BLaER1 (cell line): ENCODE measurements around the gene DMKN.

Experiments used
- H3K27ac ChIP-seq: shearing (Covaris generic); formaldehyde crosslinking; 2 replicates; pipeline ENCODE4 v1.8.1; 2022
- H3K27me3 ChIP-seq: shearing (Covaris generic); formaldehyde crosslinking; 2 replicates; pipeline ENCODE4 v1.8.1; 2022
- H3K36me3 ChIP-seq: shearing (Covaris generic); formaldehyde crosslinking; 2 replicates; pipeline ENCODE4 v1.8.1; 2022
- H3K4me1 ChIP-seq: shearing (Covaris generic); formaldehyde crosslinking; 2 replicates; pipeline ENCODE4 v1.8.1; 2022
- H3K4me2 ChIP-seq: shearing (Covaris generic); formaldehyde crosslinking; 2 replicates; pipeline ENCODE4 v1.8.1; 2022
- H3K4me3 ChIP-seq: shearing (Covaris generic); formaldehyde crosslinking; 2 replicates; pipeline ENCODE4 v1.8.1; 2022
- H3K9ac ChIP-seq: shearing (Covaris generic); formaldehyde crosslinking; 2 replicates; pipeline ENCODE4 v1.8.1; 2022
- H3K9me3 ChIP-seq: shearing (Covaris generic); formaldehyde crosslinking; 2 replicates; pipeline ENCODE4 v1.8.1; 2022
- H4K20me1 ChIP-seq: shearing (Covaris generic); formaldehyde crosslinking; 2 replicates; pipeline ENCODE4 v1.8.1; 2022
- Cebpa-rat ChIP-seq: shearing (Covaris generic); IDR thresholded peaks from 2 replicates; pipeline ENCODE4 v1.8.1; 2022

DMKN gene

DNA sequence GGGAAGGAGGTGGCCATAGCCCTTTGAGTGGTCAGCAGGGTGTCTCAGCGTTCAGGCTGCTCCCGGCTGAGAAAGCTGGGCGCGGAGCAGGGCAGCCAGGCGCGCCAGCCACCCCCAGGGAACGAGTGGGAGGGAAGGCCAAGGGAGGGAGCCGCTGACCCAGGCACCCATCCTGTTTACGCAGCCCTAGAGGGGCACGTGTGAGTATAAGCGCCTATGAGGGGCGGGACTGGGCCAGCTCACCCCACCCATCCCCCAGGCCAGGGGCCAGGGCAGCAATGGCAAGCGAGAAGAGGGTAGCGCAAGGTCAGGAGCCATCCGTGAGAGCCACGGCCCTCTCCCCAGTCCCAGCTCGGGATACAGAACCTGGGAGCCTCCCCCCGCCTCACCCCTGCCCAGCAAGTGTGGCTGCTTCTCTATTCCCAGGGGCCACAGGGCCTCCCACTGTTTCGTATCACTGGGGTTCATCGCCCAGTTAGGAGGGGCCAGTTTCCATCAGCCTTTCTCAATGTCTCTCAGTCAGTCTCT lies 897 bp upstream of the DMKN start:
- Histone ChIP-seq H3K4me2 (no peak overlapping the region), H3K4me3 (no peak overlapping the region), H4K20me1 (no peaks in the 10 kb centered on the region; the same call in 1 of the 2 replicates), H3K27me3 (peaks cover 23% of the 10 kb centered on the region), H3K36me3 (no peaks in the 10 kb centered on the region), H3K9ac (no peak overlapping the region), H3K27ac (no peak overlapping the region), H3K4me1 (peaks cover 17% of the 10 kb centered on the region), H3K9me3 (no peaks in the 10 kb centered on the region)
- TF ChIP-seq Cebpa-rat = no peak

DNA sequence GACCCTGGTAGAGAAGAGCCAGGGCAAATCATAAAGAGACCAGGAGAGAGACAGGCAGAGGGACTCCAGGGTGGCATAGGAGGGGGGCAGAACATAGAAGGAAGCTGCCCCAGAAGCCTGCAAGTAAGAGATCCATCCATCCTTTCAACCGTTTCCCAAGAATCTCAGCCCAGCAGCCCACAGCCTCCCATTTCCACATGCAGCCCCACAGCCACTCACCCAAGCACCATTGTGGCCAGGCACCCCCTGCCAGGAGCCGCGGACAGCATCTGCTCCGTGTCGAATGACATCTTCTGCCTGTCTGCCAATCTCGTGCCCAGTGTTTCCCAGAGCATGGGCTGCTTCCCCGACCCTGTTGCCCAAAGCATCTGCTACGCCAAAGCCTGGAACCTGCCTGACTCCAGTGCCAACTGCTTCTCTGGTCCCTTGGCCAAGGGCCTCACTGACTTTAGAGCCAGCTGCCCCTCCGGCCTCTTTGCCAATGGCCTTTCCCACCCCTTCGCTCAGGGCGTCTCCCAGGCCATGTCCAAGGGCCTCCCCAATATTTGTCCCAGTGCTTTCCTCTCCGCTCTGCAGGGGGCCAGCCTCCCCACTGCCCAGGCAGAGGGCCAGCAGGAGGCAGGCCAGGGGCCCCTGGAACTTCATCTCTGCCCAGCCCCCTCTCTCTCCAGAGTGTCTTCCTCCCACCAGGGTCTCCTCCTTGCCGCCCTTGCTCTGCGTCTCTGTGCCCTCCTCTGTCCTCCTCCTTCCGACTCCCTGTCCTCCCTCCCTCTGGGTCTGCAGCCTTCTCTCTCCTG lies 420 bp downstream of the DMKN start:
- peaks cover 17% of the 10 kb centered on the region for H3K4me1 ChIP-seq
- no peaks in the 10 kb centered on the region; the same call in 1 of the 2 replicates for H4K20me1 ChIP-seq
- no peak for TF ChIP-seq Cebpa-rat
- H3K27ac ChIP-seq = no peak overlapping the region
- H3K4me2 ChIP-seq = no peak overlapping the region
- H3K4me3 ChIP-seq = no peak overlapping the region
- H3K27me3 ChIP-seq = peaks cover 36% of the 10 kb centered on the region
- no peak overlapping the region for H3K9ac ChIP-seq
- no peaks in the 10 kb centered on the region for H3K9me3 ChIP-seq
- H3K36me3 ChIP-seq = no peaks in the 10 kb centered on the region

- Histone ChIP-seq H3K4me1 (peaks cover 17% of the 10 kb centered on the region), H3K9ac (no peak overlapping the region), H3K27me3 (peaks cover 52% of the 10 kb centered on the region), H3K9me3 (no peaks in the 10 kb centered on the region), H3K4me2 (no peak overlapping the region), H3K27ac (no peak overlapping the region), H3K36me3 (no peaks in the 10 kb centered on the region), H4K20me1 (no peaks in the 10 kb centered on the region; the same call in 1 of the 2 replicates), H3K4me3 (no peak overlapping the region)
- TF ChIP-seq Cebpa-rat = no peak
These were observed 2.1 kb downstream of the DMKN start for GRCh38 chr19:35511337-35511736.

DNA sequence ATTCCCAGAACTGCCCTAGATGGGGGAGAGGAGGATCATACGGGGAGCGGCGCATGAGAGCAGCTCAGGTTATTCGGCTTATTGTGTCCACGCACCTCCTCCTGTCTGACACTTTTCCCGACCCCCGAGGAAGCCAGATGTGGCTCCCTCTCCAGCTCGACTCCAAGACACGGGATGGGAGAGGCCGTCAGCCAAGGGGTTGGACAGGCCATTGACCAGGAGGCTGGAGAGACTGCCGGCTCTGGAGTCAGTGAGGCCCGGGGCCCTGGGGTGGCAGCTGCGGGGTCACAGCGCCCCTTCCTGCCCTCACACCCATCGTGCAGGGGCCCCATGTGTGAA lies 2.9 kb downstream of the DMKN start:
- Histone ChIP-seq H3K9me3 (no peaks in the 10 kb centered on the region), H3K27me3 (peaks cover 59% of the 10 kb centered on the region), H3K9ac (no peak overlapping the region), H3K36me3 (no peaks in the 10 kb centered on the region), H4K20me1 (no peaks in the 10 kb centered on the region; the same call in 1 of the 2 replicates), H3K4me2 (peak overlapping the region; percentile 46), H3K4me1 (peaks cover 17% of the 10 kb centered on the region), H3K4me3 (no peak overlapping the region), H3K27ac (no peak overlapping the region)
- TF ChIP-seq Cebpa-rat = no peak

DNA sequence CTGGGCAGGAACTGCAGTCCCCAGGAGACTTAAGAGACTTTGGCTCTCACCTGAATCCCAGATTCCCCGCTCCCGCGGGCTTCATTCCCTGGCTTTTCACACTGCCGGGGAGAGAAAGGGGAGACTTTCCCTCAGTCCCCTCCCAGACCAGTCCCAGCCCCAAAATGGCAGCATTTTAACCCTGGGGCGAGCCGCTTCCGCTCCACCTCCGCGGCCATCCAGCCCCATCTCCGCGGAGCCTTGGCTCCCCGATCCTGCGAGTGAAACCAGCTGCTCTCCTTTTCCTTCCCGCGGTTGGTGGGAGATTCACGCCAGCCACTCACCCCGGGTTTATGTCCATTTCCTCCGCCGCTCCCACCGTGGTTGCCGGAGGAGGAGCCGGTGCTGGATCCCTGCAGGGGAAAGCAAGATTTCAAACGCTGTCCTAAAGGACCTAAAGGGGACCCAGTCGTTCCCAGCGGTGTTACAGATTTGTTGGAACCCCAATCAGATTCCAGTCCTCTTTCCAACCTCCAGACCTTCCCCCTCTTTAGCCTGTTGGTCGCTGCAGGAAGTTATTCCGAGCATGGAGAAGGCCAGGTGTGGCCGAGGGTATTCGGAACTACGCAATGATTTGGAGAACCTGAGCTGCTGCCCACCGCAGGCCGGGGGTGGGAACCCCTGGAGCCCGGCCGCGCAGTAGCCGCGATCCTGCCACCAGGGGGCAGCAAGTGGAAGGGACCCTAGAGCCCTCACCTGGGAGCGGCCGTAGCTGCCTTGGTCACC lies 3.4 kb downstream of the DMKN start:
- H3K27ac ChIP-seq = no peak overlapping the region
- H3K9ac ChIP-seq = no peak overlapping the region
- H3K4me1 ChIP-seq = peaks cover 17% of the 10 kb centered on the region
- H3K4me3 ChIP-seq = no peak overlapping the region
- no peak for TF ChIP-seq Cebpa-rat
- H4K20me1 ChIP-seq = no peaks in the 10 kb centered on the region; the same call in 1 of the 2 replicates
- H3K4me2 ChIP-seq = peak overlapping the region; percentile 46
- peaks cover 62% of the 10 kb centered on the region for H3K27me3 ChIP-seq
- H3K9me3 ChIP-seq = no peaks in the 10 kb centered on the region
- H3K36me3 ChIP-seq = no peaks in the 10 kb centered on the region

DNA sequence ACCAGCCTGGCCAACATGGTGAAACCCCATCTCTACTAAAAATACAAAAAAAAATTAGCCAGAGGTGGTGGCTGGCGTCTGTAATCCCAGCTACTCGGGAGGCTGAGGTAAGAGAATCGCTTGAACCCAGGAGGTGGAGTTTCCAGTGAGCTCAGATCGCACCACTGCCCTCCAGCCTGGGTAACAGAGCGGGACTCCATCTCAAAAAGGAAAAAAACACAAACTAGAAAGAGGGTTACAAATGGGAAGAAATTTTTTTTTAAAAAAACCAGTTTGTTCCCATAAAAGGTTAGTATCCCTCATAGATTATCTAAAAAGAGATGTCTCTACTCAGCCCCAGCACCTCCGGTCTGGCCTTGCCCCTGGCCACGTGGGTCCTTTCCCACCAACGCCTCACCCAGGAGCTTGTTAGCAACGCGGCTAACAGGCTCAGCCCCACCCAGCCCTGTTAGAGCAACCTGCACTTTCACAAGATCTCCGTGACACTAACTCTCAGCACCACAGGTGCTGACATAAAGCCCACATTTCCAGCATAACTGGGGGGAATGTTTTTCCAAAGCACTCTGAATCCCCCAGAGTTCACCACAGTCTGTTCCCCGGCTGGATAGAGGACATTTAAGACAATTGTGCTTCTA lies 4.3 kb downstream of the DMKN start:
- Histone ChIP-seq H3K9me3 (no peaks in the 10 kb centered on the region), H3K36me3 (no peaks in the 10 kb centered on the region), H3K9ac (no peak overlapping the region), H3K27ac (no peak overlapping the region), H3K4me3 (no peak overlapping the region), H3K27me3 (peaks cover 62% of the 10 kb centered on the region), H3K4me2 (peak overlapping the region; percentile 46; the same call in 1 of the 2 replicates), H3K4me1 (peaks cover 13% of the 10 kb centered on the region), H4K20me1 (no peaks in the 10 kb centered on the region; the same call in 1 of the 2 replicates)
- TF ChIP-seq Cebpa-rat = no peak

- peaks cover 11% of the 10 kb centered on the region for H3K4me1 ChIP-seq
- H4K20me1 ChIP-seq = no peaks in the 10 kb centered on the region
- no peaks in the 10 kb centered on the region for H3K9me3 ChIP-seq
- no peak overlapping the region for H3K27ac ChIP-seq
- H3K27me3 ChIP-seq = peaks cover 62% of the 10 kb centered on the region
- H3K4me3 ChIP-seq = no peak overlapping the region
- H3K4me2 ChIP-seq = no peak overlapping the region
- TF ChIP-seq Cebpa-rat = no peak
- no peak overlapping the region for H3K9ac ChIP-seq
- no peaks in the 10 kb centered on the region for H3K36me3 ChIP-seq
These were observed 5.3 kb downstream of the DMKN start for GRCh38 chr19:35508129-35508528.

GRCh38 chr19:35507561-35507960 lies 5.9 kb downstream of the DMKN start:
- H3K36me3 ChIP-seq = no peaks in the 10 kb centered on the region
- no peak for TF ChIP-seq Cebpa-rat
- no peak overlapping the region for H3K4me2 ChIP-seq
- H3K9me3 ChIP-seq = no peaks in the 10 kb centered on the region
- H4K20me1 ChIP-seq = no peaks in the 10 kb centered on the region
- no peak overlapping the region for H3K9ac ChIP-seq
- no peak overlapping the region for H3K27ac ChIP-seq
- peaks cover 15% of the 10 kb centered on the region for H3K4me1 ChIP-seq
- H3K4me3 ChIP-seq = no peak overlapping the region
- peaks cover 62% of the 10 kb centered on the region for H3K27me3 ChIP-seq

DNA sequence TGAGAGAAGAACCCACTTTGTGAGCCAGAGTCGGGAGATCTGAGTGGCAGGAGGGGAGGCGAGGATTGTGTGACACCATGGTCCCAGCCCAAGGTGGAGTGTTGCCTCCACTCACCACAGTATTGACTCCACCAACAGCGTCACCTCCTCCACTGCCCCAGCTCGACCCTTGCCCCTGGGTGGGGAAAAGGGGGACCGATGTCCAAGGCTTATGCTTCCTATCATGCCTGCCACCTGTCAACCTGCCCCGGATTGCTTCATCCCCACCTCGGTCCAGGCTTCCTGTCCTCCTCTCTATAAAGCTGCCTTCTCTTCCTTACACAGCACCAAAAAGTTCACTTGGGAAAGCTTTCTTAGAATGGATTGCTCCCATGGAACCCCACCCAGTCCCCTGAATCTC lies 7.4 kb downstream of the DMKN start:
- H3K4me1 ChIP-seq = peaks cover 30% of the 10 kb centered on the region

More for the DNA sequence above, 7.4 kb downstream of the DMKN start:
- Histone ChIP-seq H4K20me1 (no peaks in the 10 kb centered on the region), H3K36me3 (no peaks in the 10 kb centered on the region), H3K27ac (no peak overlapping the region), H3K9me3 (no peaks in the 10 kb centered on the region), H3K9ac (no peak overlapping the region), H3K27me3 (peaks cover 56% of the 10 kb centered on the region), H3K4me3 (no peak overlapping the region), H3K4me2 (no peak overlapping the region)
- no peak for TF ChIP-seq Cebpa-rat
